ENCODE data around the gene GRIK4.

GRCh38 chr11:120974466-120974865, 462.9 kb downstream of the GRIK4 start:
- TF ChIP-seq CTCF (IDR thresholded peaks at IDR 0.05; ENCODE audit: low read depth, low read length, poor library complexity, severe bottlenecking): no peak
- no peak for TF ChIP-seq EZH2phosphoT487 (IDR thresholded peaks at IDR 0.05; ENCODE audit: borderline replicate concordance, low read length)

All from DOHH2 (cell line).